ENCODE results near the gene MFSD6.

Gene MFSD6

DNA sequence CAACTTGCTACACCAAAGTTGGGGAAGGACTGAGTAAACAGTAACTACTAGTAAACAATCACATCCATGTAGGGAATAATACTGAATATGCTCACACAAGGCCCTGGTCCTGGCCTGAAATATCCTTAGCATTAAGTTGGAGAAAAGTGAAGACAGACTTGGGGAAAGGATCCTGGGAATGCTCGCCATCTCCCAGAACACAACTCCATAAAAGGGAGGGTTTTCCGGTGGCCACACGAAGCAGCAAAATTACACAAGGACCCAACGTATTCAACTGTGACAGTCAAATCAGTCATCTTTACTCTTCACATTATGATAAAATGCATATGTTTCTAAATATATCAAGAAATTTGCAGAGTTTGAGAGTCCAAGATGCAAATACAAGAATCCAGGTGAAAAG, 119.1 kb downstream of the MFSD6 start:
- no peak for DNase-seq (ENCODE audit: low read depth, low spot score)
- no peak overlapping the region for H3K4me3 ChIP-seq (ENCODE audit: low read depth, low read length)
- TF ChIP-seq, protein P1, sequence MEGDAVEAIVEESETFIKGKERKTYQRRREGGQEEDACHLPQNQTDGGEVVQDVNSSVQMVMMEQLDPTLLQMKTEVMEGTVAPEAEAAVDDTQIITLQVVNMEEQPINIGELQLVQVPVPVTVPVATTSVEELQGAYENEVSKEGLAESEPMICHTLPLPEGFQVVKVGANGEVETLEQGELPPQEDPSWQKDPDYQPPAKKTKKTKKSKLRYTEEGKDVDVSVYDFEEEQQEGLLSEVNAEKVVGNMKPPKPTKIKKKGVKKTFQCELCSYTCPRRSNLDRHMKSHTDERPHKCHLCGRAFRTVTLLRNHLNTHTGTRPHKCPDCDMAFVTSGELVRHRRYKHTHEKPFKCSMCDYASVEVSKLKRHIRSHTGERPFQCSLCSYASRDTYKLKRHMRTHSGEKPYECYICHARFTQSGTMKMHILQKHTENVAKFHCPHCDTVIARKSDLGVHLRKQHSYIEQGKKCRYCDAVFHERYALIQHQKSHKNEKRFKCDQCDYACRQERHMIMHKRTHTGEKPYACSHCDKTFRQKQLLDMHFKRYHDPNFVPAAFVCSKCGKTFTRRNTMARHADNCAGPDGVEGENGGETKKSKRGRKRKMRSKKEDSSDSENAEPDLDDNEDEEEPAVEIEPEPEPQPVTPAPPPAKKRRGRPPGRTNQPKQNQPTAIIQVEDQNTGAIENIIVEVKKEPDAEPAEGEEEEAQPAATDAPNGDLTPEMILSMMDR (IDR thresholded peaks at IDR 0.05; ENCODE audit: low read depth, low read length), result no peak
- in situ Hi-C loops (cut with HindIII; ENCODE audit: low sequenced_read_pairs), result no loop called here

DNA sequence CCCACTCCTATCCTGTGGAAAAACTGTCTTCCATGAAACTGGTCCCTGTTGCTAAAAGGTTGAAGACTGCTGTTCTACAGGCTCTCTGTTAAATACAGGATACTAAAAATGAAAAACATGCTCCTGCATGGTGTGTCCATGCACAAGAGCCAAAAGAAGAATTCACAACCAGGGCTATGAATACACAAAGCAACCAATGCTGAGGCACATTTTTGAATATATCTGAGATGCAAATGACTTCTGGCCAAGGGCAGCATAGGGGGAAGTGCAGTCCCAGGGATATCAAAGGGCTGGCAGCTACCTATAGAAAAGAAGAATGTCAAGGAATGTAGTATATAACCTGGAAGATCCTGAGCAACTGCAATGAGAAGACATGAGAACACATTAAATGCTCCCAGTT, 119.8 kb downstream of the MFSD6 start:
- in situ Hi-C loops (cut with HindIII; ENCODE audit: low sequenced_read_pairs), result no loop called here
- H3K4me3 ChIP-seq (ENCODE audit: low read depth, low read length), result no peak overlapping the region
- no peak for DNase-seq (ENCODE audit: low read depth, low spot score)
- TF ChIP-seq, protein P1 (IDR thresholded peaks at IDR 0.05; ENCODE audit: low read depth, low read length), result no peak

DNA sequence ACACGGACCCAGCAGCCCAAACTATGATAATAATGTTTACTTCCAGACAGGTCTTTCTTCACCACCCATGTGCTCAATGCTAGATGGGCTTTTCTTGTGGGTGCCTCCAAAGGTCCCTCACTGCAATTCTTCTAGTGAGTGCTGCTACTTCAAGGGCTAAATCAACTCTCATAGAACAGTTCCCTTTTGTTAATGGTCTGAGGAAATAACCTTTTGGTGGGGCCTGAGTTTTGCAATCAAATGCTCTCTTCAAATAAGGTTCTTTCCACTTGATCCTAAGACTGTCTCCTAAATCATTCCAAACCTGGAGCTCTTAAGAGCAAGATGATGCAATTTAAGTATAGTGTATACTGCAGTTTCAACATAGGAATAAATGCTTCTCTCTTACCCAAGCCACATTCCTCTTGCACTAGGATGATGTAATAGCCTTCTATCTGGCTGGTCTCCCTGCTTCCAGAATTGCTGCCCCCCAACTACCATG, 120.4 kb downstream of the MFSD6 start:
- TF ChIP-seq, protein P1 (IDR thresholded peaks at IDR 0.05; ENCODE audit: low read depth, low read length), result no peak
- in situ Hi-C loops (cut with HindIII; ENCODE audit: low sequenced_read_pairs), result no loop called here
- DNase-seq (ENCODE audit: low read depth, low spot score), result peak; percentile 12
- no peak overlapping the region for H3K4me3 ChIP-seq (ENCODE audit: low read depth, low read length)

DNA sequence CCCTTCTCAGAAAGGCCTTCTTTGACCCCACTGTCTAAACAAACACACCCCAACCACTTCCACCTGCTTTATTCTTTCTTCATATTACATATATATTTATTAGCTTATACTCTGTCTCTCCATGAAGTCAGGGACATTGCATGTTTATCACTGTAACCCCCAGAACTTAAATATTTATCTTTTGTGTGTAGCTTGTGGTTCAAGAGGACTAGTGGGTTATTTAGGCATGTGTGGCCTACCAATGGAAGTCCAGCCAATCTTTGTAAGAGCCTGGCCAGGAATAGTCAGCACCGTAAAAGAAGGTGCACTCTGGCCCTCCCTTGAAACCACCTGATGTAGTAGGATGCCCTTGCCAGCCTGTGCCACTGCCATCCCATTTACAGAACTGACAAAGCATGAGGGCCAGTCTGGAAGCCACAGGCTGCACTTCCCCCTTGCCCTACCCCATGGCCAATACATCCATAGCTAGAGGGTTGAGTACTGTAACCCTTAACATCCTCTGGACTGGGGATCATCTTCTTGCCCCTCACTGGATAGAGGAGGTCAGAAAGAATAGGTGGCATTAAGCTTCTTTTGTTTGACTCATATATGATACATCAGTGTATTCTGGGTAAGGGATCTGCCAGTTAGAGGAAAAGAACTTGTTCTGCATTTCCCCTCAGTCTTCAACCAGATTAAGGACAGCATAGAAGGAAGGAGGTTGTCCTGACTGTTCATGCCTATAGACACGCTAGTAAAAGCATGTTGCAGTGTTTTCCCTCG, 121.5 kb downstream of the MFSD6 start:
- in situ Hi-C loops (cut with HindIII; ENCODE audit: low sequenced_read_pairs), result no loop called here
- H3K4me3 ChIP-seq (ENCODE audit: low read depth, low read length), result no peak overlapping the region
- DNase-seq (ENCODE audit: low read depth, low spot score), result no peak
- TF ChIP-seq, protein P1 (IDR thresholded peaks at IDR 0.05; ENCODE audit: low read depth, low read length), result no peak

DNA sequence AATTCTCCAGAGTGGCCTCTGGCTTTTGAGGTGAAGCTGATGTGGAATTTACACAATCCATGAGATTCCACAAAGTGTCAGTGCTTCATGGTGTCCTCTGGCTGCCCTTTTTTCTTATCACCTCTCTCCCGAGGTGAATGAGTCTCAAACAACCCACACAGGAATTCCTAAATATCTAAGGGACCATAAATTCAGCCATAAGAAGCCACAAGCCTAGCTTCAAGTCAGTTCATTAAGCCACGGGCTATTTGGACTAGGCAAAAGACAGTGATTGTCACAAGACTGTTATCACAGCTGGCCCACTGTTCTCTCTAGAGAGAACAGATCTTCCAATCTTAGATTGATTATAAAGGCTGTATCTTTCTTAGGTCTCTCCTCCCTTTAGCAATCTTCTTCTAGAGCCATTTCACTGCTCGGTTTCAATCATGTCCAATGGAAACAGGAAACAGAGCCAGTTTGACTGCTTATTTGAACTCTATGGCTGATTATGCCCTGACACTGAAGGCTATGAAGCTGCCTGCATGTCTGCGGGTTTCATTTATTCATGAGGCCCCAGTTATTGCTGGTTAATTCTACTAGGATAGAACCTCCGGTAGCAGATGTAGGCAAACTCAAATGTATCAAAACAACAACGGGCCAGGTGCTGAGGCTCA, 122.2 kb downstream of the MFSD6 start:
- no peak overlapping the region for H3K4me3 ChIP-seq (ENCODE audit: low read depth, low read length)
- peak; percentile 37 for DNase-seq (ENCODE audit: low read depth, low spot score)
- TF ChIP-seq, protein P1 (IDR thresholded peaks at IDR 0.05; ENCODE audit: low read depth, low read length), result no peak
- in situ Hi-C loops (cut with HindIII; ENCODE audit: low sequenced_read_pairs), result no loop called here

DNA sequence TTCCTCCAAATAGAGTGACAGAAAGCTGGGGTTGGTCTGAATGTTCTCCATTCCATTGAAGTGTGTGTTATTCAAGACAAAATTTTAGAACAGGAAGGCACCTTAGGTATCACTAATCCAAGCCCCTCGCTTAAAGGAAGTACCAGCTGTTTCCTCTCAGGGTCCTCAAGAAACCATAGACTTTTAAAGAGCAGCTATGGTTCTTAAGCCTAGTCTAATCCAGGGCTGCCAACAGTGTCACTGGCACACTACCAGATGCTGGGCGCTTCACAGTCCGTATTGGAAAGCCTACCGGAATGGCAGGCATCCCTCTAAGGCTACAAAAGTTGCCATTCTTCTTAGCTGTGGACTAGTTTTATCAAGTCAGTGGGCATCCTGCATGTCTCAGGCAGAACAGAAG, 124.4 kb downstream of the MFSD6 start:
- H3K4me3 ChIP-seq (ENCODE audit: low read depth, low read length), result no peak overlapping the region
- DNase-seq (ENCODE audit: low read depth, low spot score), result no peak
- in situ Hi-C loops (cut with HindIII; ENCODE audit: low sequenced_read_pairs), result no loop called here
- TF ChIP-seq, protein P1 (IDR thresholded peaks at IDR 0.05; ENCODE audit: low read depth, low read length), result no peak
